Neural cell (in vitro differentiated cells): ENCODE measurements around the gene TIGD3. TPM values are rescaled to one million over a fixed set of nuclear protein-coding genes. Genes with fewer than 3 reads are reported as not detected.

ENCODE experiments used
- H2AFZ ChIP-seq: fragments of 200-600, 300-800 bp; sonication (generic), shearing (Covaris generic); 2 replicates; pipeline ENCODE4 v1.6.0; 2014; ENCODE audit warnings: low read depth, mild to moderate bottlenecking, antibody characterized with exemption, low read length, moderate library complexity
- H3F3A ChIP-seq: fragments of 200-600 bp; shearing (Covaris generic); 2 replicates; pipeline ENCODE4 v1.6.1; 2016; ENCODE audit warnings: mild to moderate bottlenecking, moderate library complexity, mixed read lengths, antibody characterized with exemption, low read length; ENCODE audit not compliant: insufficient read depth, poor library complexity, severe bottlenecking
- H3K27ac ChIP-seq: fragments of 200-600, 300-800 bp; sonication (generic), shearing (Covaris generic); 2 replicates; pipeline ENCODE4 v1.5.1; 2014; ENCODE audit warnings: mild to moderate bottlenecking, low read length, moderate library complexity
- H3K27me3 ChIP-seq: fragments of 300-800, 200-600 bp; sonication (generic), shearing (Covaris generic); 2 replicates; pipeline ENCODE4 v1.6.0; 2014; ENCODE audit warnings: mild to moderate bottlenecking, low read depth, low read length, moderate library complexity; ENCODE audit not compliant: insufficient read depth
- H3K36me3 ChIP-seq: fragments of 300-800, 200-600 bp; sonication (generic), shearing (Covaris generic); 2 replicates; pipeline ENCODE4 v1.5.1; 2014; ENCODE audit warnings: mild to moderate bottlenecking, antibody characterized with exemption, low read length, moderate library complexity; ENCODE audit not compliant: insufficient read depth
- H3K4me2 ChIP-seq: fragments of 300-800, 200-600 bp; sonication (generic), shearing (Covaris generic); 2 replicates; pipeline ENCODE4 v1.6.0; 2014; ENCODE audit warnings: mild to moderate bottlenecking, low read length
- H3K4me3 ChIP-seq: fragments of 300-800, 200-600 bp; sonication (generic), shearing (Covaris generic); 2 replicates; pipeline ENCODE4 v1.5.1; 2014; ENCODE audit warnings: mild to moderate bottlenecking, low read length, moderate library complexity
- H3K79me2 ChIP-seq: fragments of 200-600 bp; shearing (Covaris generic); replicated peaks from 2 replicates; pipeline ENCODE4 v1.6.0; 2014; ENCODE audit warnings: mild to moderate bottlenecking, low read length, moderate library complexity; ENCODE audit not compliant: insufficient read depth
- H3K9ac ChIP-seq: fragments of 300-800, 200-600 bp; sonication (generic), shearing (Covaris generic); 2 replicates; pipeline ENCODE4 v1.6.1; 2016; ENCODE audit warnings: mild to moderate bottlenecking, low read length, mixed read lengths
- H3K9me2 ChIP-seq: fragments of 200-600 bp; shearing (Covaris generic); 2 replicates; pipeline ENCODE4 v1.6.1; 2016; ENCODE audit warnings: mild to moderate bottlenecking, low read length, mixed read lengths; ENCODE audit not compliant: insufficient read depth
- H3K9me3 ChIP-seq: fragments of 200-600, 300-800 bp; sonication (generic), shearing (Covaris generic); 2 replicates; pipeline ENCODE4 v1.6.1; 2016; ENCODE audit warnings: mild to moderate bottlenecking, mixed run types, low read length, moderate library complexity, mixed read lengths
- H4K20me1 ChIP-seq: fragments of 200-600 bp; shearing (Covaris generic); 2 replicates; pipeline ENCODE4 v1.6.1; 2016; ENCODE audit warnings: mild to moderate bottlenecking, mixed run types; ENCODE audit not compliant: insufficient read depth
- CTCF ChIP-seq: fragments of 450-650 bp; IDR thresholded peaks from 2 replicates; pipeline ENCODE4 v1.5.1; 2014; ENCODE audit warnings: antibody characterized with exemption, mild to moderate bottlenecking, moderate library complexity; ENCODE audit not compliant: poor library complexity, severe bottlenecking
- EP300 ChIP-seq: fragments of 450-650 bp; conservative IDR thresholded peaks from 2 replicates; pipeline ENCODE4 v1.6.1; 2014; ENCODE audit warnings: antibody characterized with exemption, mild to moderate bottlenecking, moderate library complexity; ENCODE audit not compliant: poor library complexity, severe bottlenecking
- EZH2 ChIP-seq: fragments of 200-600, 300-800 bp; shearing (Covaris generic), sonication (generic); IDR thresholded peaks from 2 replicates; pipeline ENCODE4 v1.6.1; 2014; ENCODE audit warnings: antibody characterized with exemption, low read length, borderline replicate concordance, mild to moderate bottlenecking; ENCODE audit not compliant: insufficient read depth, poor library complexity, severe bottlenecking
- MXI1 ChIP-seq: fragments of 450-650 bp; conservative IDR thresholded peaks from 2 replicates; pipeline ENCODE4 v1.6.1; 2014; ENCODE audit warnings: antibody characterized with exemption, mild to moderate bottlenecking; ENCODE audit not compliant: poor library complexity, severe bottlenecking
- POLR2AphosphoS5 ChIP-seq: IDR thresholded peaks from 2 replicates; pipeline ENCODE4 v1.6.1; 2012
- RAD21 ChIP-seq: fragments of 450-650 bp; conservative IDR thresholded peaks from 2 replicates; pipeline ENCODE4 v1.6.1; 2014; ENCODE audit warnings: antibody characterized with exemption, mild to moderate bottlenecking, moderate library complexity
- SMC3 ChIP-seq: fragments of 450-650 bp; conservative IDR thresholded peaks from 2 replicates; pipeline ENCODE4 v1.6.1; 2014; ENCODE audit warnings: antibody characterized with exemption, mild to moderate bottlenecking, moderate library complexity; ENCODE audit not compliant: poor library complexity
- TAF1 ChIP-seq: IDR thresholded peaks from 2 replicates; pipeline ENCODE4 v1.6.1; 2012; ENCODE audit warnings: low read depth
- polyA plus RNA-seq: library from polyadenylated mRNA; depleted of rRNA; stranded (reverse); fragments of >200 nt; gene quantifications from 2 replicates; pipeline ENCODE4 v1.2.3, GENCODE V29; 2014
- TF ChIP-seq, protein P1 (sequence below): IDR thresholded peaks from 2 replicates; pipeline ENCODE4 v1.6.1; 2012; ENCODE audit warnings: borderline replicate concordance

TIGD3 gene
- polyA plus RNA-seq, 1 donor from 2014 or later: 16.1 TPM

- Histone ChIP-seq H3K27ac (no peak overlapping the region), H3K36me3 (no peaks in the 10 kb centered on the region), H3F3A (no peaks in the 10 kb centered on the region)
Measured at GRCh38 chr11:65401073-65401802, 46.7 kb downstream of the TIGD3 start.

DNA sequence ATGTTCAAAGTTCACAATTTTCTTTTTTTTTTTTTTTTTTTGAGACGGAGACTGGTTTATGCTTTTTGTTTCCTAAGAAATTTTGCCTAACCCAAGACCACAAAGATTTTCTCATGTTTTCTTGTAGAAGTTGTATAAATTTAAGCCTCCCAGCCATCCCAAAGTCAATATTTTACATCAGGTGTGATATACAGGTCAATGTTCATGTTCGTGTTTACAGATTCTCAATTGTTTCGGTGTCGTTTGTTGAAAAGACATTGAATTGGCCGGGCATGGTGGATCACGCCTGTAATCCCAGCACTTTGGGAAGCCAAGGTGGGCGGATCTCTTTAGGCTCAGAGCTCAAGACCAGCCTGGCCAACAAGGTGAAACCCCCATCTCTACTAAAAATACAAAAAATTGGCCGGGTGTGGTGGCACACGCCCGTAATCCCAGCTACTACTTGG, 47.3 kb downstream of the TIGD3 start:
- no peaks in the 10 kb centered on the region for H3K9me3 ChIP-seq
- no peak for TF ChIP-seq MXI1
- TF ChIP-seq EZH2: no peak
- no peak for TF ChIP-seq POLR2AphosphoS5
- TF ChIP-seq, protein P1, sequence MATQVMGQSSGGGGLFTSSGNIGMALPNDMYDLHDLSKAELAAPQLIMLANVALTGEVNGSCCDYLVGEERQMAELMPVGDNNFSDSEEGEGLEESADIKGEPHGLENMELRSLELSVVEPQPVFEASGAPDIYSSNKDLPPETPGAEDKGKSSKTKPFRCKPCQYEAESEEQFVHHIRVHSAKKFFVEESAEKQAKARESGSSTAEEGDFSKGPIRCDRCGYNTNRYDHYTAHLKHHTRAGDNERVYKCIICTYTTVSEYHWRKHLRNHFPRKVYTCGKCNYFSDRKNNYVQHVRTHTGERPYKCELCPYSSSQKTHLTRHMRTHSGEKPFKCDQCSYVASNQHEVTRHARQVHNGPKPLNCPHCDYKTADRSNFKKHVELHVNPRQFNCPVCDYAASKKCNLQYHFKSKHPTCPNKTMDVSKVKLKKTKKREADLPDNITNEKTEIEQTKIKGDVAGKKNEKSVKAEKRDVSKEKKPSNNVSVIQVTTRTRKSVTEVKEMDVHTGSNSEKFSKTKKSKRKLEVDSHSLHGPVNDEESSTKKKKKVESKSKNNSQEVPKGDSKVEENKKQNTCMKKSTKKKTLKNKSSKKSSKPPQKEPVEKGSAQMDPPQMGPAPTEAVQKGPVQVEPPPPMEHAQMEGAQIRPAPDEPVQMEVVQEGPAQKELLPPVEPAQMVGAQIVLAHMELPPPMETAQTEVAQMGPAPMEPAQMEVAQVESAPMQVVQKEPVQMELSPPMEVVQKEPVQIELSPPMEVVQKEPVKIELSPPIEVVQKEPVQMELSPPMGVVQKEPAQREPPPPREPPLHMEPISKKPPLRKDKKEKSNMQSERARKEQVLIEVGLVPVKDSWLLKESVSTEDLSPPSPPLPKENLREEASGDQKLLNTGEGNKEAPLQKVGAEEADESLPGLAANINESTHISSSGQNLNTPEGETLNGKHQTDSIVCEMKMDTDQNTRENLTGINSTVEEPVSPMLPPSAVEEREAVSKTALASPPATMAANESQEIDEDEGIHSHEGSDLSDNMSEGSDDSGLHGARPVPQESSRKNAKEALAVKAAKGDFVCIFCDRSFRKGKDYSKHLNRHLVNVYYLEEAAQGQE: no peak
- no peak for TF ChIP-seq SMC3
- no peak for TF ChIP-seq TAF1
- TF ChIP-seq CTCF: no peak

More at GRCh38 chr11:65401073-65401802, 46.7 kb downstream of the TIGD3 start:
- H4K20me1 ChIP-seq: no peaks in the 10 kb centered on the region
- no peaks in the 10 kb centered on the region for H3K9me3 ChIP-seq
- H3K4me3 ChIP-seq: no peak overlapping the region
- no peak overlapping the region for H3K4me2 ChIP-seq
- H2AFZ ChIP-seq: no peak overlapping the region
- no peaks in the 10 kb centered on the region for H3K27me3 ChIP-seq
- TF ChIP-seq, protein P1: no peak
- TF ChIP-seq RAD21: no peak
- no peak for TF ChIP-seq EZH2
- no peak for TF ChIP-seq MXI1
- TF ChIP-seq POLR2AphosphoS5: no peak
- TF ChIP-seq SMC3: no peak
- TF ChIP-seq EP300: no peak
- TF ChIP-seq TAF1: no peak
- TF ChIP-seq CTCF: no peak
- H3K9me2 ChIP-seq: no peaks in the 10 kb centered on the region
- no peak overlapping the region for H3K9ac ChIP-seq
- H3K79me2 ChIP-seq: no peaks in the 10 kb centered on the region

More for the DNA sequence above, 47.3 kb downstream of the TIGD3 start:
- Histone ChIP-seq H3K79me2 (no peaks in the 10 kb centered on the region), H3K9ac (no peak overlapping the region), H3K4me3 (no peak overlapping the region), H3K27ac (no peak overlapping the region), H4K20me1 (no peaks in the 10 kb centered on the region), H3K4me2 (no peak overlapping the region), H3K9me2 (no peaks in the 10 kb centered on the region), H3K27me3 (no peaks in the 10 kb centered on the region), H3K36me3 (no peaks in the 10 kb centered on the region), H3F3A (no peaks in the 10 kb centered on the region), H2AFZ (no peak overlapping the region)
